NK-92 (cell line): ENCODE data around the gene CBFA2T3.

Experiments
- DNase-seq: peaks from one replicate; lab custom pipeline; 2025; ENCODE audit not compliant: unreplicated experiment; lab: John Stamatoyannopoulos, UW

Gene CBFA2T3

DNA sequence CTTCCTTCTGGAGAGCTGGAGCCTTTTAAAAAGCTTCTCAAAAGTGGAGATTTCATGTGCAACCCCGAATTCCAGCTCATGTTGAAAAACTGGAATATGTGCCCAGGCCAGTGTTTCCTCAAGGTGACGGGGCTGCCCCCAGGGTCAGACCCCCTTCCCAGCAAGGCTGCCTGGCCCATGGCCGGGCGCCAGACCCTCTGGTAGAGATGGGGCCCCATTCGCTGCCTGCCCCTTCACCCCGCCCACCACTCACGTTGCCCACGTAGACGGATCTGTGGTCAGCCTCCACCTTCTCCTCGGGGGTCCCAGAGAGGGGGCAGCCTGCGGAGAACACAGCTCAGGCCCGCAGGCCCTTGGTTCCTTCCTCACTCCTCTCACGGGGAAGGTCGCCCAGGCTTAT is 111.7 kb downstream of the CBFA2T3 start:
- DNase-seq = no peak

- no peak for DNase-seq
These were observed 112.5 kb downstream of the CBFA2T3 start for GRCh38 chr16:88864521-88864920.

DNA sequence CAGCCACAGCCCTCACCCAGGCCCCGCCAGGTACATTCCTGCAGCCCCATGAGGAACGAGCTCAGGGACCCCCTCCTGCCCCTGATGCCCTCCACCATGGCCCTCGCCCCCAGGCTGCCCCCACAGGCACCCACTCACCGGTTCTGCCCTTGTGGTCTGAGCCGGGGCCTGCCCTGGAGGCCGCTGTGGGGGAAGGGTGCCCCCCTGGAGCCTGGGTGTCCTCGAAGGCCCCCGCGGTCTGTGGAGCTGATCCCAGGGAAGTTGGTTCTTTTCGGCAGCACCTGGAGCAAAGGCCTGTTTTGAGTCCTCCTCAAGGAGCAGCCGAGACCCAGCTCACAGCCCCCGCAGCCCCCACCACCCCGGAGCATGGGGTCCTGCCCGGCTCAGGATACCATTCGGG is 112.9 kb downstream of the CBFA2T3 start:
- DNase-seq = no peak

- no peak for DNase-seq
These were observed 113.6 kb downstream of the CBFA2T3 start for GRCh38 chr16:88863426-88863825.

- DNase-seq = no peak
These were observed 114.0 kb downstream of the CBFA2T3 start for GRCh38 chr16:88862968-88863367.

DNA sequence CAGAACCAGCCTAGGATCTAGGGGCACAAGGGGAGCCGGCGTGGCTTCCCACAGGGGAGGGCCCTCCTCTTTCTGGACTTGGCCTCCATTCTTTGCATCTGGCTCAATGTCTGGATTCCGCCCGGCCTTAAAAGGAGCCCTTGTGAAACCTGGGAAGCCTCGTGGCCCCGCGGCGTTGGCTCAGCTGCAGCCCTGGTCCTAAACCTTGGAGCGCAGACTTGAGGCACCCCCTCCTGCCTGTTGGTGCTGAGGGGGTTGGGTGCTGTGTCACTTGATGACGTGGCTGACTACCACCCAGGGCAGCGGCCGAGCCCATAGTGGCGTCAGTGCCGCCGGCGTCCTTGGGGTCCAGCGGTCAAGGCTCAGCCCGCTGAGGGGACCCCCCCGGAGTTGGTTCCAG is 115.6 kb downstream of the CBFA2T3 start:
- no peak for DNase-seq

DNA sequence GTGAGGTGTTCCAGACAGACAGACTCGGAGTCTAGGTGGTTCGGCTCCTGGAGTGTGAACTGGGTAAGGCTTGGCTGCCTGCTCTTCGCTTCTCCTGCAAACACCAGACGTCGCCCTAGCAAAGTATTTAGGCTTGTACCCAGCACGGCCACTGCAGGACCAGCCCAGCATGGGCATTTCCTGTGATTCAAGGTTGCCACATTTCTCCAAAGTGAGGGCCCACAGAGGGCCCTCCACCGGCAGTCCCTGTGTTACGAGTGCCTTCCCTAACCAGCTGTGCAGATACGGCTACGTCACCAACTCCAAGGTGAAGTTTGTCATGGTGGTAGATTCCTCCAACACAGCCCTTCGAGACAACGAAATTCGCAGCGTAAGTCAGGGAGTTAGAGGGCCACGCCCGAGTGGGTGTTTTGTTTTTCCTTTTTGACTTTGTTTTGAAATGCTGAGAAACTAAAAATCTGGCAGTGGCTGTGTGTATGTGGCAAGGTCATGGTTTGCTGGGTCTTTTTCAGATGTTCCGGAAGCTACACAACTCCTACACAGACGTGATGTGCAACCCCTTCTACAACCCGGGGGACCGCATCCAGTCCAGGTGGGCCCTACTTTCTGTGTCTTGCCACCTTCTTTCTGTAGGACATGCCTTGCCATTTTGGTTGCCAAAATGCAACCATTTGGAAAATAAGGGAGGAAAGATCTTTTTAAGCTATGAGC is 117.5 kb downstream of the CBFA2T3 start:
- DNase-seq = no peak

DNA sequence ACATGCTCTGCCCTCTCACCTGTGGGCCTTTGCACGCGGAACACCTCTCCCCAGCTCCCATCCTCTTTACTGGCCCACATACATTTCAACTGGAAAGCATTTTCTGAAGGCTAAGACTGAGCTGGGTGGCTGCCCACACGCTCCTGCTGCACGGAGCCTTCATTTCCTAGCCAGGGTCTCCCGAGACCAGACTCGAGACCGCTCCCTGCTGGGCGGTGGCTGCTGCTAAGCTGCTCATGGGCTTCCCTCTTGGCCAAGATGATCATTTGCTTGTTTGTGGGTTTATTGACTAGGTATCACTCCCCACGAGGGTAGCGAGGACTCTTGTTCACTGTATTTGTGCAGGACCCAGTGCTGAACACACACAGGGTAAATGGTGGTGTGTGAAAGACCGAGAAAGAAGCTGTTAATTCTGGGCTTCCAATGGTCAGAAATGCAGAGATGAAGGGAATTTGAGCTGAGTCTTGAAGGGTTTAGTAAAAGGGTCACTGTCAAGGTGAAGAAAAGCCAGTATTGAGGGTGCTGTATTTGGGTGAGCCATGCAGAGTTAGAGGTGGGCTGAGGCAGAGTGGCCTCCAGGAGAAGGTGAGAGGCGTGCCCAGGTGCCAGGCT is 119.2 kb downstream of the CBFA2T3 start:
- no peak for DNase-seq

DNA sequence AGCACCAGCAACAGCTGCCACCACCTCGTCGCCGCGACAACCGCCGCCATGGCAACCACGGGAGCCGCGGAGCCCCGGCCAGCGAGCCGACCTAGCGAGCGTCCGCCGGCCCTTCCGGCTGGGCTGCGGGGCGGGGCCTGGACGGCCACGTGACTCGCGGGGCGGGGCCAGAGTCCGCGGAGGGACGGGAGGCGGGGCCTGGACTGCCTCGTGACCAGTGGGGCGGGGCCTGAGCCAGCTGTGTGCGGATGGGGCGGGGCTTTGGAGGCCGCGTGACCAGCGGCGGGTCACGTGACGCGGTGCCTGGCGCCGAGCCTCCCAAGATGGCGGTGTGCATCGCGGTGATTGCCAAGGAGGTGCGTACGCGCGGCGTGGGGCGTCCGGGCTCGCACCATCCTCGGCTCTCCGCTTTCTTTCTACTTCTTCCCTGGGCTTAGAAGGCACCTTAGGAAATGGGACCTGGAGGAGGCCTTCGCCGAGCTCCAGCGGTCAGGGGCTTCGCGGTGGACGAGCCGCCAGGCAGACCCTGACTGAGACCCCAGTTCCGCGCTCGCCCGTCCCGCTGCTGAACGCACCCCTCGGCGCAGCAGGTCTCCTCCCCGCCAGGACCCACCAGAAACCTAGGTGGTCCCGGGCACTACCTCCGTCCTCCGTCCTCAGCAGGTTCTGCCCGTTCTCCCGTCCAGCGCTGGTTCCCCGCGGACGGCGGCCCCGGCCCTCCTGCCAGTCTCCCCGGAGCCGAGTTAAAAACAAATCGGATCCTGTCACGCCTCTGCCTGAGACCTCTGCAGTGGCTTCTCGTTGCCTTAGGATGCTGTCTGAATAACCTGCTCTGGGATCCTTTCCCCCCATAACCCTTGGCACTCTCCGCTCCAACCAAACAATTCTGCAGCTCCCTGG is 119.9 kb downstream of the CBFA2T3 start, which contains the start of the genes GALNS and TRAPPC2L:
GALNS (minus strand) TSS at position 120 of the 900 bp plus-strand sequence; CDS start at position 50, 70 bp downstream.
TRAPPC2L (plus strand) TSS at position 300 of the 900 bp plus-strand sequence; CDS start at position 324, 24 bp downstream.
- DNase-seq = peak; percentile 85

DNA sequence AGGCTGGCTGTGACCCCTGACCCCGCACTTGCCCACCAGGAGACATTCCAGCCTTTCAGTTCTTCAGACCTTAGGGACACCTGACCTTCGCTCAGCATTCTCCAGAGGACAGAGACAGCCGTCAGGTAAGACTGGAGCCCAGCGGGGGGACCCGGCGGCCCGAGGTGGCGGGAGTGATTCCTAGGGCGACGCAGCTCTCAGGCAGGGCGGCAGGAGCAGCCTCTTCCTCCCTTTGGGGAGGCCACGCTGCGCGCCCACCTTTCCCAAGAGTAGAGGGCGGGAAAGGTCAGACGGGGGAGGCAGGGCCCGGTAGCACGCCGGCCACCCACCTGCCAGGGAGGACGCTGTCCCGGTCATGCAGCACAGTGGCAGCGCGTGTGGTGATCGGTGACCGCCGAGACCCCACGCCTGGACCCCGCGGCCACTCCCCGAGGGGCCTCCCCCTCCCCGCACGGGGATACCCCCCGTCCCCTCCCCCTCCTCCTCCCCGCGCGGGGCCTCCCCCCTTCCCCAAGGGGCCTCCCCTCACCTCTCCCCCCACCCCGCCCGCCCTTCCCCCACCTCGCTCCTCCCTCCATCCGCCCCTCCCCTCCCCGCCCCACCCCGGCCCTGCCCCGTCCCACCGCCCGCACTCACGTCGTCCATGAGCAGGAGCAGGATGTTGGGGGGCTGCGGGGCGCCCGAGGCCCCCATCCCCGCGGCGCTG is 120.7 kb downstream of the CBFA2T3 start:
- DNase-seq = no peak

- no peak for DNase-seq
These were observed 121.3 kb downstream of the CBFA2T3 start for GRCh38 chr16:88855736-88856121.

DNA sequence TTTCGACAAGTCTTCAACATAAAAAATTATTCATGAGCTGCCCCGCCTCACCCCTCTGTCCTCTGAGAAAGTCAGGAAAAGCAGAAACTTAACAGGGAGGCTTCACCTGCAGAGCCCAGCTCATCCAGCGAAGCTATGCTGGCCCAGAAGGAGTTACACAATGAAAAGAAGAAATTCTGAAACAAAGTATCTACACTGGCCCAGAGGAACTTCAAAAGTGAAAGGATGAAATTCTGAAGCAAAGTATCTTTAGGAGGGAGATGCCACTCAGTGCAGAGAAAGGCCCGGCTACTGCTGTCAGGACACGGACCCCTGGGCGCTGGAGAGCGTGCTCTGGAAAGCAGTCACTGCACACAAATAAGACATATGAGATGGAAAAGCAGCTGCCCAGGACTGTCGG is 121.8 kb downstream of the CBFA2T3 start:
- no peak for DNase-seq

GRCh38 chr16:88854306-88855111 is 122.5 kb downstream of the CBFA2T3 start:
- no peak for DNase-seq

- DNase-seq = no peak
These were observed 123.6 kb downstream of the CBFA2T3 start for GRCh38 chr16:88853325-88853941.

GRCh38 chr16:88851616-88852015 is 125.4 kb downstream of the CBFA2T3 start:
- no peak for DNase-seq

GRCh38 chr16:88850531-88851199 is 126.3 kb downstream of the CBFA2T3 start:
- DNase-seq = no peak

GRCh38 chr16:88848557-88848956 is 128.4 kb downstream of the CBFA2T3 start:
- DNase-seq = no peak

DNA sequence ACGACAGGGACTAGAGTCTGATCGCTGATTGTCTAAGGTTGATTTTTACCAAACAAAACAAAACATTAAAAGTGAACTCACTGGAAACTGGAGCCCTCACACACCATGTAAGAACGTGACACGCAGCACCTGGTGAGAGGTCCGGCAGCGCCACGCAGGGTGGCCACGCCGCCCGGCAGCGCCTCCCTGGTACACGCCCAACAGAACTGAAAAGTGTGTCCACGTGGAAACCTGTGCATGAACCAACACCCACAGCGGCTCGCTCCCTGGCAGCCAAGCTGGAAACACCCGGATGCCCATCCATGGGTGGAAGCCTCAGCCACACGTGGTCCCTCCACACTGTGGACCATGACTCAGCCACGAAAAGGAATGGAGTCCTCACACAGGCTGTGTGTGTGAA is 129.4 kb downstream of the CBFA2T3 start:
- no peak for DNase-seq

GRCh38 chr16:88846088-88846487 is 130.9 kb downstream of the CBFA2T3 start:
- DNase-seq = no peak
